Activated CD4-positive, alpha-beta T cell treated with anti-CD3 and anti-CD28 coated beads, Interleukin-2, amount 50 U/mL, for 48 hours (primary cell): ENCODE data around the gene PRKAG2.

Source experiments
- DNase-seq, 2 experiments: peaks; one replicate each; pipeline ENCODE4 v3.0.0-alpha.2; 2020

Gene PRKAG2

GRCh38 chr7:151684408-151685175 is 192.3 kb downstream of the PRKAG2 start:
- no peak for DNase-seq

GRCh38 chr7:151683615-151684407 is 193.1 kb downstream of the PRKAG2 start:
- no peak for DNase-seq

DNA sequence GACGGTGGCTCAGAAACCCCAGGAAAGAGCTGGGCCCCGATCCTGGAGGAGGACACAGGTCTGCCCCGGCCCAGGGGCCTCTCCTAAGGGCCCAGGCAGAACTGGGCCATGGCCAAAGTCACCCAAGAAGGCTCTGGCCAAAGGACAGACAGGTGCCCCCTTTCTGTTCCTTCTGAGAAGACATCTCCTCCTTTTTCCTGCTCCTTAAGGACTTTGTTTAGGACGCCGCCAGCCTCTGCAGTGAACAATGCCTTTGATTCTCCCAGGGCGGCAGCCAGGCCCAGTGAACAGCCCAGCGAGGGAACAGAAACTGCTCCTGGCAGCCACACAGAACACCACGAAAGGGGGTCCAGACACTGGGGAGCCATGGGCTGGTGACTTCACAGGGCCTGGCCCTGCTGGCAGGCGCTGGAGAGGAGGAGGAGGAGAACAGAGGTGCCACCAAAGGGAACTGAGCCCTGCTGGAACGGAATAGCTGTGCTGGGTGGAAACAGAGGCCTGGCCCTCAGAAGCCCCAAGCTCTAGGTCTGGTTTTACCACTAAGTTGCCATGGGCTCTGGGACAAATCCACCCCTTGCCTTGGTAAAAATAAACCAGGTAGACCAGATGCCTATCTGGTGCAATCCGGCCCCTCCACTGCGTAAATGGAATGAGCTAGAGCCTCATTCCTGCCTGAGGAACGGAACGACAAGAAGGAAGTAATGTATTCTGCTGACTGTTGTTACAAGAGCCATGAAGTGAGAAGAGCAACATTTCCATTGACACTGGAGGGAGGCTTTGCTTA is 193.9 kb downstream of the PRKAG2 start:
- no peak for DNase-seq

DNA sequence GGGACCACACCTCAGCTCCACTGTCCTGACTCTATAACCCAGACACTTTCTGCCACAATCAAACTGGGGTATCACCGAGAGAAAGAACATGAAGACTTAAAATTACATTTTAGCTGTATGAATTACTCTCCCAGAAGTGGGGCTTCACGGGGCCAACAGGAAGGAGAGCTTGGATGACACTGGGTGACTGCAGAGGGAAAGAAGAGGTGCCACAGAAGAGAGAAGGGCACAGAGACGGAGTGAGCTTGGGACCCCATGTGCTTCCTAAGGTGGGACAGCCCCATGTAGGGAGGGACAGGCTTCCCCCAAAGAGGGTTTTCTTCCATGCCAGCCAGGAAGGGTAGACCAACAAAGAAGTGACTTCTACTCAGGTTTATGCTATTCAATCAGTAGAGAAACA is 195.2 kb downstream of the PRKAG2 start:
- DNase-seq, result no peak

- DNase-seq, result no peak
These were observed 196.1 kb downstream of the PRKAG2 start for GRCh38 chr7:151680810-151681209.

- DNase-seq, result no peak
These were observed 196.9 kb downstream of the PRKAG2 start for GRCh38 chr7:151679881-151680612.

DNA sequence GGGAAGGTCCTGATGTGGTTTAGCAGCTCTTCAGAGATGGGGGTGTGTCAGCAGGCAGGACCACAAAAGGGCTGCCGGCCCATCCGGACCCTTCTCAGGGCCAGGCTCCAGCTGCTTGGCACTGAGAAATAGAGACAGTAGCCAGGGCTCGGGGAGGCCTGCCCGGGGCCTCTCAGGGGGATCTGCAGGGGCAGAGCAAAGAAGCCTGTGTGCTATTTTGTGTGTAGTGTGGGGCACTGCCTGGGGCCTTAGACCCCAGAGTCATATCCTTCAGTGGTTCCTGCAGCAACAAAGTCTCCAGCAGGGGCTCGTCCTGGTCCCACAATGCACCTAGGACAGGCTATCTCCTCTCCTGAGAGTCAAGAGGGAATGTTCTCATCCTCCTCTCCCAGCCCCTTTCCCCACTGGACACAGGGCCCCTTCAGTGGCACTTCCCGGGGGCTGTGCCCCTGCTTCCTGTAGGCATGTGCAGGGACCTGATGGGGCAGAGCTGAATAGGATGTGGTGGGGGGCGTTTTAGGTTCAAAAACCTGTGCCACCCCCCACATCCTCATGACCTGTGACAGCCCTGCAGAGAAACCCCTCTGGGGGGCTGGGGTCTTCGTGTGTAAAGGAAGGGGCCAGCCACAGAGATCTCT is 197.7 kb downstream of the PRKAG2 start:
- no peak for DNase-seq

DNA sequence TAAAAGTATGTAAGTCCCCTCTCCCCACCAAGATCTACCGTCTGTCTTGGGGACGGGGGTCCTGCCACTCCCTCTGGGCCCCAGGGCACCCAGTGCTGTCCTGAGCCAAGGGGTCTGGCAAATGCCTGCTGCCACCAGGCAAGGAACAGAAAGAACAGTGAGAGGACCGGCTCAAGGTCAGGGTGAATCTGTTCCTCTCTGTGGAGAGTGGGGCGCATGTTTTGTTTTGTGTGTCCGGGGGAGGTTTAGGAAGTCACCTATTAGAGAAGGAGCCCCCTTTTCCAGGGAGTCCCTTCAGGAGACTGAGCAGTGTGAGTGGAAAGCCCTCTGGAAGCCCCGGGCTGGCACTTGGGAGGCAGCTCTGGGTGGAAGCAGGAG is 198.7 kb downstream of the PRKAG2 start:
- no peak for DNase-seq

DNA sequence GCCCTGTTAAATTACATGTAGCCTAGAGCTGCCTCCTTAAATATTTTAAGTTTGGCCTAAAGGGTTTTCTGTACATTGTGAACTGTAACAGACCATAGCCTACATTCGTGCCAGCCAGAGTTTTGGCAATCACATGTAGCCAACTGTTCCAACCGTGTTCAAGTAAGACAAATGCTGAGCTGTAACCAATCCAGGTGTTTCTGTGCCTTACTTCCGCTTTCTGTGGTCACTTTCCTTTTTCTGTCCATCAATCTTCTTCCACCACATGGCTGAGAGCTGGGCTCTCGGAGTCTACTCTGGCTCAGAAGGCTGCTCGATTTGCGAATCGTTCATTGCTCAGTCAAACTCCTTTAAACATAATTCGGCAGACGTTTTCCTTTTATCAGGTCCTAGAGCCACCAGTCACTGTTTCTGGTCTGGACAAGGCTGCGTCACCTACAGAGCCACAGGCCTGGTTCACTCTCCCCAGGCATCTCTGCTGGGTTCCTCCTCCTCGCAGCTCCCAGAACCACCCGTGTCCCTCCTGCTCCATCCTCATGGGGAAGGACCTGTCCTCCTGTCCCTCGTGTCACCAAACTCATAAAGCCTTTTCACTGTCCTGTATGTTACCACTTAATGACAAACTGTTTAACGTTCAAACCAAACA is 199.2 kb downstream of the PRKAG2 start:
- no peak for DNase-seq

- DNase-seq, result no peak
These were observed 200.2 kb downstream of the PRKAG2 start for GRCh38 chr7:151676759-151677158.

DNA sequence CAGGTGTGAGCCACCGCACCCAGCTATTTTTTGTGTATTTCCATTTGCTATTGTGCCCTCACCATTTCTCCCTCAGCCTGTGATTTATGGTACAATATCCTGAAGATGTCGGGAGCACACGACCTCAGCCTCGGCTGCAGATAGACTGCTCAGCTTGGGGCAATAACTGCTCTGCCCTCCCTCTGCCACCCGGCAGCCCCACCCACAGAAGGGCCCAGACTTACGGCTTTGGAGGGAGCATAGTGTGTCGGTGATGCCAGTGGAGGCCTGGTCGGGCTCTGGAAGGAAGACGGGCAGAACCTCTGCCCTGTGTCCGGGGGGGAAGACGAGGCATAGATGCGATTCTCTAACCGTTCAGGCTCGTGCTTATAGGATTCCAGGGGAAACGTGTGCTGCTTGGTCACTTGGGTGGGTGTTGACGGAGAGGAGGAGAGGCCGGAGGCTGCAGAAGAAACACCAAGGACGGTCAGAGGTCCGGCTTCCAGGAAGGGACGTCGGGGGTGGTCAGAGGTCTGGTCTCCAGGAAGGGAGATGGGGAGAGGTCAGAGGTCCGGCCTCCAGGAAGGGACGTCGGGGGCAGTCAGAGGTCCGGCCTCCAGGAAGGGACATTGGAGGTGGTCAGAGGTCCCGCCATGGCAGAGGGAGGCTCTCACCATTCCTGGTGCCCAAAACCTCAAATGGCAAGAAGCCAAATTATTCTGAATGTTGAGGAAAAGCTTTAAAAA is 201.6 kb downstream of the PRKAG2 start:
- no peak for DNase-seq

- DNase-seq, result no peak
These were observed 202.6 kb downstream of the PRKAG2 start for GRCh38 chr7:151674161-151674920.

DNA sequence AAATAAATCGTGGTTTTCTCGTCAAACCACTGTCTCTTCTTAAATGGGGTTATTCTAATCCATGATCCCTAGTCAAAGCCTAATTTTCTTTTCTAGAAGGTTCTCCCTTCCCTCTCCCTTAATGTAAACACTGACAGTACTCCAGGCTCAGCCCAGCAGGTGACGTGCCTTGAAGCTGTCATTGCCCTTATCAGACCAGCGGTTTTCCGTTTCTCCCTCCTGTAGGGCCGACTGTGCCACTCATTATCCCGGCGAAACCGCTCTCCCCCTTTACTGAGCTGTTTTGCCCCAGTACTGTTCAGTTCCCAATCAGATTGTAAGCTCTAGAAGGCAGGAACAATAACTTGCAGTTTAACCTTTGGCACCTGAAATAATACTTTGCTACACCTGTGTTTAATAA is 203.7 kb downstream of the PRKAG2 start:
- no peak for DNase-seq

- no peak for DNase-seq
These were observed 204.2 kb downstream of the PRKAG2 start for GRCh38 chr7:151672716-151673115.

DNA sequence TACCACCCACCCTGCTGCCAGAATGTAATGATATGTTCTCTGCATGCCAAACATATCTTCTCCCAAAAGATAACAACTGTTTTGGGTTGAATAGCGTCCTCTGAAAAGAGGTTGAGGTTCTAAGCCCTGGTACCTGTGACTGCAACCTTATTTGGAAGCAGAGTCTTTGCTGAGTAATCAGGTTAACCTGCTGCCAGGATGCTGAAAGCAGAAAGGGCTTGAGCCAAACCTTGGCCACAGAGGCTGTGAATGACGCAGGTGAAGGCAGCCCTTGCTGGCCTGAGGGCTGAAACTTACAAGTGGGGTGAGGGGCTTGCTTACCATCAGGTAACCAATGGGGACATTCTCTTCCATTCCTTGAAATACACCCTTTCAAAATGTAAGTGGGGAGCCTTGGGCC is 205.4 kb downstream of the PRKAG2 start:
- no peak for DNase-seq

DNA sequence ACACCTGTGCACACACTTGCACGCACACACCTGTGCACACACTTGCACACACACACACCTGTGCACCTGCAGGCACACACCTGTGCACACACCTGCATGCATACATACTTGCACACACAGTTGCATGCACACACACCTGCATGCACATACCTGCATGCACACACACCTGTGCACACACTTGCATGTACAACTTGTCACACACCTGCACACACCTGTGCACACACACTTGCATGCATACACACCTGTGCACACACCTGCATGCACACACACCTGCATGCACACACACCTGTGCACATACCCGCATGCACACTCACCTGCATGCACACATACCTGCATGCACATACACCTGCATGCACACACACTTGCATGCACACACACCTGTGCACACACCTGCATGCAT is 207.2 kb downstream of the PRKAG2 start:
- no peak for DNase-seq

DNA sequence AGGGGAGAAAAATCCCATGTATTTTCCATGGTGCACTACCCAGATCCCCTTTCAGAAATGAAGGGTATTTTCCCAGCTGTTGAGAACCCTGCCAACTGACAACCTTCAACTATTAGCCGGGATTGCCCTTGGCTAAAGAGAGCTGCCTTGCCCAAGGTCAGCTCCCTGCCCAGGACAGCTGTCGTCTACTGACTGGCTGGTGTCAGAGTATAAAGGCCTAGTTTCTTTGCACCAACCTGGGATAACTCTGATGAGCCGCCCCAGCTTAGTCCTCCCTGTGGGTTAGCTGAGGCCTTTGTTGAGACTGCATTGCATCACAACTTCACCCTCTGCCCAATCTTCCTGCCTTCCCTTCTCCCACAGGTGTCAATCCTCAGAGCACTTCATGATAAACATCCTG is 210.0 kb downstream of the PRKAG2 start:
- no peak for DNase-seq

- no peak for DNase-seq
These were observed 211.5 kb downstream of the PRKAG2 start for GRCh38 chr7:151665368-151665767.

- no peak for DNase-seq
These were observed 212.6 kb downstream of the PRKAG2 start for GRCh38 chr7:151664268-151664667.

DNA sequence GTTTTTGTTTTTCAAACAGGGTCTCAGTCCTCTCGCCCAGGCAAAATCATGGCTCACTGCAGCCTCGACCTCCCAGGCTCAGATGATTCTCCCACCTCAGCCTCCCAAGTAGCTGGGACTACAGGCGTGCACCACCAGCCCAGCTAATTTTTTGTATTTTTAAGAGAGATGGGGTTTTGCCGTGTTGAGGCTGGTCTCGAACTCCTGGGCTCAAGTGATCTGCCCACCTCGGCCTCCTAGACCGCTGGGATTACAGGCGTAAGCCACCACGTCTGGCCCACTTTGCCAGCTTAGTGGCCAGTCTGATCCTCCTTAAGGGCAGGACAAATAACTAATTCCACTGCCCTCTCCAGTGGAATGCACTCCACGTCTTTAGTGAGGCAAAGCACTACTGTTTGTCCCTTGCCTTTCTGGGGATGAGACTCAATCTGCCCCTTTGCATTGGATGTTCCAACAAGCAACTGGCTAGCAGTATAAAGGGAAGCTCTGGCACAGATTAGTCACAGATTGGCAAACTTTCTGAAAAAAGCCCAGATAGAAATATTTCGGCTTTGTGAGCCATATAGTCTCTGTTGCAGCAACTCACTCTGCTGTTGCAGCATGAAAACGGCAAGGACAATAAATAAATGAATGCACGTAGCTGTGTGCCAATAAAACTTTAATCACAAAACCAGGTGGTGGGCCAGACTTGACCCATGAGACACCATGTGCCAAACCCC is 213.4 kb downstream of the PRKAG2 start:
- DNase-seq, result no peak
